ENCODE data around the gene PSMA6. TPM values are rescaled to one million over a fixed set of nuclear protein-coding genes. Genes with fewer than 3 reads are reported as not detected.
"Not testable (repeated sequence)": the region's sequence is repeated elsewhere in the genome, so short reads cannot be mapped to it uniquely, and the experiment has no call there.

PSMA6 gene
- total and polyA plus RNA-seq, 5 donors from 2014 or later, result 132 to 480 (median 347) TPM

DNA sequence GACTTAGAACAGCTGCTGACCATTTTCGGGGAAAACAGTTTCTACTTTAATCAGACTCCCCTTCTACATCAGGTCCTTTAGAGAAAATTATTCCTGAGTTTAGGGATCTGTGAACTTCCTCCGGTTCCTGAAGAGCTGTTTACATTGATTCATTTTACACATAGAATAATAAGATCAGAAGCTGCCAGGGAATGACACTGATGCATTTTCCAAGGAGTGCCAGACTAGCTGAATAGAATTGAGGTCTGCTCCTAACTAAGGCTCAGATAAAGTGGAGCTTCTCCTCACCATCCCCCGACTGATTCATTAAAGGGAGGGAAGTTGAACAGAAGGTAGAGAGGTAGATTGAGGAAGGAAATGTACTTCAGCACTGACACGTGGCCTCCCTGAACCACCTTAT is 41.9 kb upstream of the PSMA6 start:
- Histone ChIP-seq H3K4me3 (ENCODE audit: low read depth, low read length) (no peak overlapping the region), H3K36me3 (ENCODE audit: control insufficient read depth, insufficient read depth, low read length) (peaks cover 9% of the 10 kb centered on the region), H3K9me3 (ENCODE audit: control insufficient read depth in 2 of 2, low read length in 2 of 2) (no peaks in the 10 kb centered on the region), H3K27ac (ENCODE audit: insufficient read depth, low read length, poor library complexity, severe bottlenecking) (no peak overlapping the region), H3K27me3 (ENCODE audit: control insufficient read depth, insufficient read depth, low read length) (no peaks in the 10 kb centered on the region), H3K4me1 (ENCODE audit: control insufficient read depth, insufficient read depth, low read length, poor library complexity, severe bottlenecking) (no peaks in the 10 kb centered on the region)
- Mint-ChIP-seq H3K9me3 (no peaks in the 10 kb centered on the region), H3K36me3 (peaks cover 30% of the 10 kb centered on the region), H3K27me3 (no peaks in the 10 kb centered on the region), H3K4me3 (no peak overlapping the region), H3K4me1 (peaks cover 17 to 26% (median 23%) of the 10 kb centered on the region in 4 donors), H3K27ac (peak overlapping the region in 1 of 3 donors; percentile 46)
- ATAC-seq (ENCODE audit: low read depth in 2 of 2) (no peak), DNase-seq (no peak)

DNA sequence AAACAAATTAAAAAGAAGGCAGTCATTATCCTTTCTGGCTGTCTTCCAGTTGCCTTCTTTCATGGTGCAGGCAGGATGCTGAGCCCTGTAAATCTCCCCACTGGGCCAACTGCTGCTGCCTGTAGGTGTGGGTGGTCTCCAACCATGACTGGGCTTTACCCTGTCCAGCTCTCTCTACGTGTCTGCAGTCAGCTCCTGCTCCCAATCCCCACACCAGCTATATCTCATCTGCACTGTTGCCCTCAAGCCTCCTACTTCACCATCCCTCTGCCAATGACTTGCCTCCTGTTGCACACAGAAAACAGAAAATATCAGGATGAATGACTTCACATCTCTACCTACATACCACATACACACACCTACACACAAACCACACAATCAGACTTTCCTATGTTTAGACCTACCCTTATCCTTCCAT is 39.7 kb upstream of the PSMA6 start:
- no peak overlapping the region for H3K4me3 Mint-ChIP-seq
- no peaks in the 10 kb centered on the region for H3K4me1 ChIP-seq (ENCODE audit: control insufficient read depth, insufficient read depth, low read length, poor library complexity, severe bottlenecking)
- H3K27me3 Mint-ChIP-seq, result no peaks in the 10 kb centered on the region
- no peaks in the 10 kb centered on the region for H3K27me3 ChIP-seq (ENCODE audit: control insufficient read depth, insufficient read depth, low read length)
- H3K27ac Mint-ChIP-seq, result peak overlapping the region in 1 of 3 donors; percentile 6
- H3K9me3 Mint-ChIP-seq, result no peaks in the 10 kb centered on the region
- H3K27ac ChIP-seq (ENCODE audit: insufficient read depth, low read length, poor library complexity, severe bottlenecking), result no peak overlapping the region
- peaks cover 9 to 20% (median 16%) of the 10 kb centered on the region in 4 donors for H3K4me1 Mint-ChIP-seq
- no peak overlapping the region for H3K4me3 ChIP-seq (ENCODE audit: low read depth, low read length)
- ATAC-seq (ENCODE audit: low read depth in 2 of 2), result no peak
- H3K36me3 Mint-ChIP-seq, result peaks cover 30% of the 10 kb centered on the region
- H3K36me3 ChIP-seq (ENCODE audit: control insufficient read depth, insufficient read depth, low read length), result peaks cover 9% of the 10 kb centered on the region
- no peaks in the 10 kb centered on the region for H3K9me3 ChIP-seq (ENCODE audit: control insufficient read depth in 2 of 2, low read length in 2 of 2)
- DNase-seq, result no peak

DNA sequence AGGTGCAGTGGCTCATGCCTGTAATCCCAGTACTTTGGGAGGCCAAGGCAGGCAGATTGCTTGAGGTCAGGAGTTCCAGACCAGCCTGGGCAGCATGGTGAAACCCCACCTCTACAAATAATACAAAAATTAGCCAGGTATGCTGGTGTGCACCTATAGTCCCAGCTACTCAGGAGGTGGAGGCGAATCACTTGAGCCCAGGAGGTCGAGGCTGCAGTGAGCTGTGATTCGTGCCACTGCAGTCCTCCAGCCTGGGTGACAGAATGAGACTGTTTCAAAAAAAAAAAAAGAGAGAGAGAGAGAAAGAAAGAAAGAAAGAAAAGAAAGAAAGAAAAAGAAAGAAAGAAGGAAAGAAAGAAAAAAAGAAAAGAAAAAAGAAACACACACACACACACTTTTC is 39.1 kb upstream of the PSMA6 start:
- not testable (repeated sequence) for H3K27me3 ChIP-seq (ENCODE audit: control insufficient read depth, insufficient read depth, low read length); DNase-seq; ATAC-seq (ENCODE audit: low read depth in 2 of 2); H3K4me1 ChIP-seq (ENCODE audit: control insufficient read depth, insufficient read depth, low read length, poor library complexity, severe bottlenecking); H3K9me3 ChIP-seq (ENCODE audit: control insufficient read depth in 2 of 2, low read length in 2 of 2); H3K9me3 Mint-ChIP-seq; H3K27me3 Mint-ChIP-seq; H3K4me3 Mint-ChIP-seq; H3K36me3 ChIP-seq (ENCODE audit: control insufficient read depth, insufficient read depth, low read length); H3K4me3 ChIP-seq (ENCODE audit: low read depth, low read length); H3K27ac ChIP-seq (ENCODE audit: insufficient read depth, low read length, poor library complexity, severe bottlenecking)
- H3K4me1 Mint-ChIP-seq, result peaks cover 9 to 19% (median 15%) of the 10 kb centered on the region in 4 donors
- H3K27ac Mint-ChIP-seq, result peak overlapping the region in 1 of 3 donors; percentile 0
- peaks cover 33% of the 10 kb centered on the region for H3K36me3 Mint-ChIP-seq

DNA sequence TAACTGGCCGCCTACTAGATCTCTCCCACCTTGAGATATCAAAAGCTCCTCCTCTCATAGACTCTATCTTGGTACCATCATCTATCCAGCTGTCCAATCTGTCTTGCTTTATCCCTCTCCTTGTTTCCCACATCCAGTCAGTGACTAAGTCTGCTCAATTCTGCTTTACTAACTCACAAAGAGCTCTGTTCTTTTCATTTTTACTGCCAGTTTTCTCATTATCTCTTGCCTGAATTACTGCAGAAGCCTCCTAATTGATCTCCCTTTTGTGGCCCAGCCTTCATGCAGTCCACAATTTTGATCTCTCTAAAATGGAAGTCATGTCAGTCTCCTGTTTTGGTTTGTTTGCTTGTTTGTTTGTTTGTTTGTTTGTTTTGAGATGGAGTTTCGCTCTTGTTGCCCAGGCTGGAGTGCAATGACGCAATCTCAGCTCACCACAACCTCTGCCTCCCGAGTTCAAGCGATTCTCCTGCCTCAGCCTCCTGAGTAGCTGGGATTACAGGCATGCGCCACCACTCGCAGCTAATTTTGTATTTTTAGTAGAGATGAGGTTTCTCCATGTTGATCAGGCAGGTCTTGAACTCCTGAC is 38.1 kb upstream of the PSMA6 start:
- ATAC-seq (ENCODE audit: low read depth in 2 of 2); H3K9me3 Mint-ChIP-seq; H3K4me3 ChIP-seq (ENCODE audit: low read depth, low read length); H3K36me3 ChIP-seq (ENCODE audit: control insufficient read depth, insufficient read depth, low read length); H3K4me3 Mint-ChIP-seq; DNase-seq; H3K27me3 ChIP-seq (ENCODE audit: control insufficient read depth, insufficient read depth, low read length); H3K27me3 Mint-ChIP-seq; H3K4me1 ChIP-seq (ENCODE audit: control insufficient read depth, insufficient read depth, low read length, poor library complexity, severe bottlenecking); H3K27ac ChIP-seq (ENCODE audit: insufficient read depth, low read length, poor library complexity, severe bottlenecking); H3K9me3 ChIP-seq (ENCODE audit: control insufficient read depth in 2 of 2, low read length in 2 of 2): not testable (repeated sequence)
- Mint-ChIP-seq H3K27ac (peak overlapping the region in 1 of 3 donors; percentile 0), H3K4me1 (peaks cover 13 to 19% (median 16%) of the 10 kb centered on the region in 4 donors), H3K36me3 (peaks cover 31% of the 10 kb centered on the region)

DNA sequence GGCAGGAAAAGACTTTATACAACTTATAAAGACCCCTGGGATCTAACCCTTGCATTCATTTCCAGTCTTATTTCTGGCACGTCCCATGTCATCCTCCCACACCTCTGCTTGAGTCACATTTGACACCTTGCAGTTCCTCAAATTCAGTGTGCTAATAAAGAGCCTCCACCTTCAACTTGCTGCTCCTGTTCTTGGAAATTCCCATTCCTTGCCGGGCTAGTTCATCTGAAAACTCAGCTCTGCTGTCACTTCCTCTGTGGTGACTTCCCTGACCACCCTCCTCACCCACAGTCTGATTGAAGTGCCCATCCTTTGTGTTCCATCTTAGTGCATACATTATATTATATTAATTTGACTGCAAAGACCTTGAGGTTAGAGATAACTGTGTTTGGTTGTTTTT is 37.4 kb upstream of the PSMA6 start:
- peaks cover 9% of the 10 kb centered on the region for H3K36me3 ChIP-seq (ENCODE audit: control insufficient read depth, insufficient read depth, low read length)
- no peak for DNase-seq
- Mint-ChIP-seq H3K27me3 (no peaks in the 10 kb centered on the region), H3K4me1 (peaks cover 13 to 19% (median 17%) of the 10 kb centered on the region in 4 donors), H3K36me3 (peaks cover 35% of the 10 kb centered on the region), H3K9me3 (peaks cover 0 to 1% (median 0%) of the 10 kb centered on the region in 7 donors), H3K4me3 (no peak overlapping the region), H3K27ac (peak overlapping the region in 1 of 3 donors; percentile 38)
- H3K27me3 ChIP-seq (ENCODE audit: control insufficient read depth, insufficient read depth, low read length), result no peaks in the 10 kb centered on the region
- H3K4me1 ChIP-seq (ENCODE audit: control insufficient read depth, insufficient read depth, low read length, poor library complexity, severe bottlenecking), result no peaks in the 10 kb centered on the region
- H3K27ac ChIP-seq (ENCODE audit: insufficient read depth, low read length, poor library complexity, severe bottlenecking), result no peak overlapping the region
- H3K4me3 ChIP-seq (ENCODE audit: low read depth, low read length), result no peak overlapping the region
- no peak for ATAC-seq (ENCODE audit: low read depth in 2 of 2)
- H3K9me3 ChIP-seq (ENCODE audit: control insufficient read depth in 2 of 2, low read length in 2 of 2), result no peaks in the 10 kb centered on the region

DNA sequence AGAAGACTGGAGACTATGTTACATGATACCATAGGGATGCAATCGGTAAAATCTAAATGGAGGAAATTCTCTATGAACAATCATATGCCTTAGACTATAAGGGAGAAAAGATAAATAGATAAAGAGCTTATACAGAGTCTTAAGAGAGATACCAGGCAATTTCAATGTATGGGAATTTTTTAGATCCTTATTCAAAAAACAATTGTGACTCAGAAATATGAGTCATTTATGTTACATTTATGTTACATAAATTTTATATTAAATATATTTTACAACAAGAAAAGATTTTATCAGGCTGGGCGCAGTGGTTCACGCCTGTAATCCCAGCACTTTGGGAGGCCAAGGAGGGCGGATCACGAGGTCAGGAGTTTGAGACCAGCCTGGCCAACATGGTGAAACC is 36.5 kb upstream of the PSMA6 start:
- Histone ChIP-seq H3K4me3 (ENCODE audit: low read depth, low read length) (no peak overlapping the region), H3K36me3 (ENCODE audit: control insufficient read depth, insufficient read depth, low read length) (peaks cover 7% of the 10 kb centered on the region), H3K4me1 (ENCODE audit: control insufficient read depth, insufficient read depth, low read length, poor library complexity, severe bottlenecking) (no peaks in the 10 kb centered on the region), H3K9me3 (ENCODE audit: control insufficient read depth in 2 of 2, low read length in 2 of 2) (no peaks in the 10 kb centered on the region), H3K27ac (ENCODE audit: insufficient read depth, low read length, poor library complexity, severe bottlenecking) (no peak overlapping the region), H3K27me3 (ENCODE audit: control insufficient read depth, insufficient read depth, low read length) (no peaks in the 10 kb centered on the region)
- Mint-ChIP-seq H3K36me3 (peaks cover 36% of the 10 kb centered on the region), H3K27ac (no peak overlapping the region), H3K9me3 (peaks cover 0 to 2% (median 0%) of the 10 kb centered on the region in 7 donors), H3K4me3 (no peak overlapping the region), H3K27me3 (no peaks in the 10 kb centered on the region), H3K4me1 (peaks cover 10 to 19% (median 15%) of the 10 kb centered on the region in 4 donors)
- ATAC-seq (ENCODE audit: low read depth in 2 of 2) (no peak), DNase-seq (no peak)

DNA sequence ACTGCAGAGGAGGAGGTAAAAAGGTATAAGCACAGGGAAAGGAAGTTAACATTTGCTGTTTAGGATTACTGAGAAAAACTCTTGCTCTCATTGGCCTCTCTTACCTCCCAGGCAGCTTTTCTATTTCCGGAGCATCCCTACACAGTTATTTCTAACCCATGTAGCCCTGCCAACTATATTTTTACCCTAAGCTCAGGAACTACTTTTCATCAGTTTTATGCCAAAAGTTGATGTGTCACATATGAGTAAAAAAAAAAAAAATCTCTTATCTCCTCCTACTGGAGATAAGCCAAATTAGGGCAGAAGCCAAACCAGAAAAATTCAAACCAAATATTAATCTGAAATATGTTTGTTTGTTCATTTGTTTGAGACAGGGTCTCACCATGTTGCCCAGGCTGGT is 34.4 kb upstream of the PSMA6 start:
- DNase-seq, result no peak
- Histone ChIP-seq H3K27me3 (ENCODE audit: control insufficient read depth, insufficient read depth, low read length) (no peaks in the 10 kb centered on the region), H3K36me3 (ENCODE audit: control insufficient read depth, insufficient read depth, low read length) (peaks cover 5% of the 10 kb centered on the region), H3K27ac (ENCODE audit: insufficient read depth, low read length, poor library complexity, severe bottlenecking) (no peak overlapping the region), H3K4me1 (ENCODE audit: control insufficient read depth, insufficient read depth, low read length, poor library complexity, severe bottlenecking) (no peaks in the 10 kb centered on the region), H3K9me3 (ENCODE audit: control insufficient read depth in 2 of 2, low read length in 2 of 2) (no peaks in the 10 kb centered on the region), H3K4me3 (ENCODE audit: low read depth, low read length) (no peak overlapping the region)
- peaks cover 37% of the 10 kb centered on the region for H3K36me3 Mint-ChIP-seq
- no peak for ATAC-seq (ENCODE audit: low read depth in 2 of 2)
- peaks cover 12 to 18% (median 15%) of the 10 kb centered on the region in 4 donors for H3K4me1 Mint-ChIP-seq
- no peaks in the 10 kb centered on the region for H3K27me3 Mint-ChIP-seq
- H3K9me3 Mint-ChIP-seq, result peaks cover 0 to 3% (median 0%) of the 10 kb centered on the region in 7 donors
- no peak overlapping the region for H3K4me3 Mint-ChIP-seq
- peak overlapping the region in 1 of 3 donors; percentile 62 for H3K27ac Mint-ChIP-seq

DNA sequence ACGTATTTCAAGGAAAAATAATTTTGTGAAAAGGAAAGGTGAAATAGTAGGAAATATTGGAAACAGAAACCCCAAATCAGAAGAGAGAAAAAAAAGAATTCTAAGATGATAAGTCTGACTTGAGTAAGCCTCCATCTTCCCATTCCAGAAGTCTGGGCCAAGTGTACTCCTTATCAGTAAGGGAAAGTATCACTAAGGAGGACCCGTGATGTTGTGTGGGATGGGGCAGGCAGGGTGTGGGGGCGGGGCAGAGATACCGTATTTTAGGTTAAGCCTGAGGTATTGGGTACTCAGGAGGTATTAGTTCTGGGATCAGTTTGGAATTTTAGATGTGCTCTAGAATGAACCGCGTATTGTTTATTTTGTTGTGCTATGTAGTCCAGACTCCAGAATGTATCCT is 33.8 kb upstream of the PSMA6 start:
- Mint-ChIP-seq H3K27ac (peak overlapping the region in 1 of 3 donors; percentile 62), H3K36me3 (peaks cover 37% of the 10 kb centered on the region), H3K27me3 (no peaks in the 10 kb centered on the region), H3K4me3 (no peak overlapping the region), H3K9me3 (peaks cover 0 to 3% (median 0%) of the 10 kb centered on the region in 7 donors), H3K4me1 (peaks cover 12 to 18% (median 15%) of the 10 kb centered on the region in 4 donors)
- no peaks in the 10 kb centered on the region for H3K27me3 ChIP-seq (ENCODE audit: control insufficient read depth, insufficient read depth, low read length)
- no peak overlapping the region for H3K4me3 ChIP-seq (ENCODE audit: low read depth, low read length)
- ATAC-seq (ENCODE audit: low read depth in 2 of 2) (no peak), DNase-seq (no peak)
- no peaks in the 10 kb centered on the region for H3K9me3 ChIP-seq (ENCODE audit: control insufficient read depth in 2 of 2, low read length in 2 of 2)
- no peaks in the 10 kb centered on the region for H3K4me1 ChIP-seq (ENCODE audit: control insufficient read depth, insufficient read depth, low read length, poor library complexity, severe bottlenecking)
- peaks cover 5% of the 10 kb centered on the region for H3K36me3 ChIP-seq (ENCODE audit: control insufficient read depth, insufficient read depth, low read length)
- no peak overlapping the region for H3K27ac ChIP-seq (ENCODE audit: insufficient read depth, low read length, poor library complexity, severe bottlenecking)
